ENCODE data around the gene PSMG1.

GRCh38 chr21:39217356-39218081 is 34.3 kb upstream of the PSMG1 start:
- no peak for TF ChIP-seq CTCF (IDR thresholded peaks at IDR 0.05; ENCODE audit: control extremely low read depth in 1 of 3, insufficient read depth in 1 of 3, low read depth in 1 of 3, low read length in 3 of 3)
- TF ChIP-seq JUN (IDR thresholded peaks at IDR 0.05; ENCODE audit: low read depth, low read length): no peak
- TF ChIP-seq EP300 (IDR thresholded peaks at IDR 0.05; ENCODE audit: borderline replicate concordance in 1 of 2, low read depth in 2 of 2, low read length in 2 of 2): no peak
- TF ChIP-seq CBX5 (IDR thresholded peaks at IDR 0.05; ENCODE audit: low read depth, low read length): no peak
- TF ChIP-seq BCL11A (IDR thresholded peaks at IDR 0.05; ENCODE audit: low read depth in 2 of 2, low read length in 2 of 2): no peak
- no peak for TF ChIP-seq EZH2 (IDR thresholded peaks at IDR 0.05; ENCODE audit: low read depth, low read length, severe bottlenecking)
- no peak for TF ChIP-seq TAF1 (IDR thresholded peaks at IDR 0.05; ENCODE audit: low read depth, low read length)
- no peak for TF ChIP-seq USF2 (IDR thresholded peaks at IDR 0.05; ENCODE audit: low read length)
- TF ChIP-seq POLR2A (IDR thresholded peaks at IDR 0.05; ENCODE audit: control extremely low read depth in 1 of 2, low read depth in 2 of 2, low read length in 2 of 2): no peak

Data from H1 (cell line).